ENCODE data around the gene PRM2.

PRM2 gene

GRCh38 chr16:11259655-11260595 lies 16.4 kb downstream of the PRM2 start:
- no peak for DNase-seq

- peak; percentile 57 for DNase-seq
Observed at GRCh38 chr16:11258553-11259492, 17.5 kb downstream of the PRM2 start.

- DNase-seq = peak; percentile 73
Observed at GRCh38 chr16:11257131-11257938, 18.9 kb downstream of the PRM2 start.

GRCh38 chr16:11256661-11257130 lies 19.6 kb downstream of the PRM2 start:
- peak; percentile 43 for DNase-seq

GRCh38 chr16:11255737-11256660 lies 20.3 kb downstream of the PRM2 start, which contains the start of gene SOCS1:
Gene SOCS1 (minus strand): TSS chr16:11256204. CDS start chr16:11255478, 726 bp downstream.
- peak; percentile 89 for DNase-seq

- DNase-seq = peak; percentile 75
Observed at GRCh38 chr16:11254913-11255736, 21.2 kb downstream of the PRM2 start.

GRCh38 chr16:11253995-11254912 lies 22.0 kb downstream of the PRM2 start:
- peak; percentile 19 for DNase-seq

GRCh38 chr16:11253009-11253994 lies 23.0 kb downstream of the PRM2 start:
- DNase-seq = peak; percentile 50

GRCh38 chr16:11252482-11252931 lies 23.8 kb downstream of the PRM2 start:
- no peak for DNase-seq

GRCh38 chr16:11251525-11252481 lies 24.5 kb downstream of the PRM2 start:
- DNase-seq = peak; percentile 91

GRCh38 chr16:11250786-11251524 lies 25.3 kb downstream of the PRM2 start:
- no peak for DNase-seq

GRCh38 chr16:11250091-11250785 lies 26.0 kb downstream of the PRM2 start:
- no peak for DNase-seq

GRCh38 chr16:11249233-11250061 lies 26.8 kb downstream of the PRM2 start:
- DNase-seq = no peak

- DNase-seq = no peak
Observed at GRCh38 chr16:11248133-11248532, 28.1 kb downstream of the PRM2 start.
